NCI-H1930 (cell line): ENCODE data around the gene NR2C2.

Experiments
- DNase-seq, 2 experiments: peaks; one replicate each; lab custom pipeline; 2025; lab: John Stamatoyannopoulos, UW

NR2C2 gene

GRCh38 chr3:15064299-15064834, 117.0 kb downstream of the NR2C2 start:
- DNase-seq: no peak

DNA sequence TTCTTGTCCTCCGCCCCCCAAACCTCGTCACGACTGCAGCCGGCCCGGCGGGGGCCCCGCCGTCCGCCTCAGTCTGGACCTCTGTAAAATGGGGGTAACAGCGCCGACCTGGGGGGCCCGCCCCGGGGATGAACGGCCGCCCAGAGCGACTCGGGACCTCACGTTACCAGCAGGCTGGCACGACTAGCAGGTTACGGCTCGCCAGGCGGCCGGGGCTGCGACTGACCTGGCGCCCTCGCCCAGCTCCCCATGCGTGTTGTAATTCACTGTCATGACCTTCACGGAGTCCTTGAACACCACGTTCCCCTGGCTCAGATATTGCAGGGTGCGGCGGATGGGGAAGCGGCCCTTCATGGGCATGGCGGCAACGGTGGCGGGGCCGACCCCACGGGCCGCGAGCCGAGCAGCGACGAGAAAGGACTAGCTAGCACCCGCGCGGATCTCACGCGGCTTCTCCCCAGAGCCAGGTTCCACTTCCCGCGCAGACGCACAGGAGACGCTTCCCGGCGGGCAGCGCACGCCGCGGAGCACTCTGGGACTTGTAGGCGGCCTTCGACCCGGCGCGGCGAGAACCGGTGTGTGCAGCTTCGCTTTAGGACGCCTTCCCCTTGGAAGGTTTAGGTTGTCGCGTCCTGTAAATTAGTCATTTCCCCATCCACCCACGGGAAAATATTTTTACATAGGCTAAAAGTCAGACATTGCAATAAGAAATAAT, 117.6 kb downstream of the NR2C2 start, which contains the start of gene MRPS25:
Gene MRPS25, minus strand, starts transcription at position 481 of the 715 bp plus-strand sequence. Its CDS starts 121 bp downstream, at position 360.
- peak; percentile 40 to 57 for DNase-seq

DNA sequence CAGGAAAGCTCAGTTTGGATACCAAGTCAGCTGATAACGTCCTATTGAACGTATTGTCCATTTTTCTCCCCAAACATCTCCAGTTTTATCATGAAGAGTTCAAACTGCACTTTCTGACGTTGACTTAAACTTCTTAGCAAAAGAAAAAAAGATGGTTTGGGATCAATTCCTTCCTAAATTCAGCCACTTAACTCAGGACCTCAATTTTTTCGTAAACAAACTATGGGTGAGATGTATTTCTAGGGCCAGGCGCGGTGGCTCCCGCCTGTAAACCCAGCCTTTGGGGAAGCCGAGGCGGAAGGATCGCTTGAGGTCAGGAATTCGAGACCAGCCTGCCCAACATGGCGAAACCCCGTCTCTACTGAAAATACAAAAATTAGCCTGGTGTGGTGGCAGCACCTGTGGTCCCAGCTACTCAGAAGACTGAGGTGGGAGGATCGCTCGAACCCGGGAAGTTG, 118.2 kb downstream of the NR2C2 start:
- DNase-seq: peak in 1 of 2 experiments; percentile 4

- DNase-seq: no peak
Measured at GRCh38 chr3:15066467-15066866, 119.1 kb downstream of the NR2C2 start.

DNA sequence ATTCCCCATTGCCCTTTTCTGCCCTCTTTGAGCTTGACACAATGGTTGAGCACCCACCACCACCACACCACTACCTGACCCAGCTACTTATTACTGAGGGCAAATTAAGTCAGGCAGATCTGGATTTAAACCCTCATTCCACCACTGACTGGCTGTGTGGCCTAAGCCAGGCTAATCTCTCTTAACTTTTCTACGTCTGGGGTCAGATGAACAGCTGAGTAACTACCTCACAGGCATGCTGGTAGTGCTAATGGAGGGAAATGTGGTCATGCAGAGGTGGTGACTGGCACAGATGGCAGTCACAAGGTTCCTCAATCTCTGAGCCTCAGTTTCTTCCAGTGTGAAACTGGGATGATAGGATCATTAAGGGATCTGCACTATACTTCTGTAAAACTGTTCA, 122.1 kb downstream of the NR2C2 start:
- no peak for DNase-seq

- no peak for DNase-seq
Measured at GRCh38 chr3:15071699-15072098, 124.3 kb downstream of the NR2C2 start.

DNA sequence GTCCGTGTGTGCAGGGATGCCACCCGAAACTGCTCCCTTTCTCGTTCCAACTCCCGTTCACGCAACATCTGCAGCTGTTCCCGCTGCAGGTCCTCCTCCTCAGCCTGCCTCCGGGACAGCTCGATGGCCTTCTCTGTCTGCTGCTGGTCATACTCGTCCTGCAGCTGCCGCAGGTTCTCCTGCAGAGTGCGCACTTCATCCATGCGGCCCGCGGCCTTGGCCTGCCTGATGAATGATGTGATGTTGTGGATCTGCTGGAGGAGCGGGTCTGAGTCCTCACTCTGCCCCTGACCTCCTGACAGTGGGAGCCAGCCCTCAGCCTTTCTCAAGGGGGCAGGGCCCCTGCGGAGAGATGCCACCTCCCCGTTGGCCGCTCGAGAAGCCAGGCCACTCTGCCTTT, 127.1 kb downstream of the NR2C2 start:
- DNase-seq: no peak

GRCh38 chr3:15079091-15079490, 131.7 kb downstream of the NR2C2 start:
- no peak for DNase-seq

DNA sequence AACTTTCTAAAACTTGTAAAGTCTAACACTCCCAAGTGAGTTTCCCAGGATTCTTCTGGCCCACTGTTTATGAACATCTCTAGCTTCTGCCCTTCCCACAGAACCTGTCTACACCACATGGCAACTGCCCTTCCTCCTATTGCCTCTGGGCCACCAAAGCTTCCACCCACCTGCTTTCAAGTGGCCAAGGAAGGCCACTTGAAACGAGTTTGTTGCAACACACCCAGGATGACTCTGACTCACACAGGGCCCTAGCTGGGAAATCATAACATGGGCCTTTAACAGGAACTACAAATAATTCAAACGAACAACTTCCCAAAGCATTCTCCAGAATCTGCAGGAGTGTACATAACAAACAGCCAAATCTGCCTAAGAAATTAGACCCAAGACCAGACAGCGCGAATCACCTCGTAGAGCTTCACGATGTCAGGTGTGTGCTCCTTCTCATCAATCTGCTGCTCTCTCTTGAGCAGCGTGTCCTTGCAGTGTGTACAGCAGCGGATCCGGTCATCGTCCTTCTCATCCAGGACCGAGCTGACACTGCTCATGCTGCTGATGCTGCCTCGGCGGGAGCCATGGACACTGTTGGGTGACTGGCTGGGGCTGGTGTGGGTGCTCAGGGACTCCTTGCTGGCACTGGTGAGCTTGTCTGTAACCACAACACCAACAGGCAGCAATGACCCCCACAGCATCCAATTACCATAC, 134.7 kb downstream of the NR2C2 start:
- DNase-seq: no peak

DNA sequence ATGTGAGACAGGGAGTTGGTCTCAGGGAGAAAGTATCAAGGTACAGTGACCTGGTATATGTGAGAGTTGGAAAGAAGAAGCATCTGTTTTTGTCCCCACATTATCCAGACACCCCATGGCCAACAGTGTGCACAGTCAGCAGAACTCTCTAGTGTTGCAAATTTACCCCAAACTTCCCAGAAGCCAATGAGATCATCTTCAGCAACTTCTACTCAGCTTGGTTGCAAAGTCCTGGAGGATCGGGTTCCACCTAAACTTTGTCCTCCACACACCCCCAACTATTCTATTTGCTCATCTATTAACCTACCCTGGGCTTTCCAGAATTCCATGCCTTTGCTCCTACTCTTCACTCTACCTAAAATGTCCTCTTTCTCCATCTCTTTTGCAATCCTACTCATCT, 135.9 kb downstream of the NR2C2 start:
- no peak for DNase-seq

DNA sequence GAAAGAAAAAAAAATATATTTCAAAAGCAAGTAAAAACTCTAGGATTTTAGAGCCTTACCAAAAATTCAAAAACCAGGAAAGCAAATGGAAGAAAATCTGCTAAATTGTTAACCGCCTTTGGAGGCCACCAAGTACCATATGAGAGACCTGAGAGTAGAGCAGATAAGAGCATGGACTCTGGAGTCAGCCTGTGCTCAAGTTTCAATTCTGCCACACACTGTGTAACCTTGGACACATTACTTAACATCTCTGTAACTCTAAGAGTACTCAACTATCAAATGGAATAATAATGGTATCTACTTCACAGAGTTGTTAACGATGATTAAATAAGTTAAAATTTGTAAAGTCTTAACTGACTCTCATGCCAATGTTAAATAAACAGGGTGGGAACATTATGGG, 138.9 kb downstream of the NR2C2 start:
- no peak for DNase-seq

GRCh38 chr3:15086699-15087098, 139.3 kb downstream of the NR2C2 start:
- no peak for DNase-seq

DNA sequence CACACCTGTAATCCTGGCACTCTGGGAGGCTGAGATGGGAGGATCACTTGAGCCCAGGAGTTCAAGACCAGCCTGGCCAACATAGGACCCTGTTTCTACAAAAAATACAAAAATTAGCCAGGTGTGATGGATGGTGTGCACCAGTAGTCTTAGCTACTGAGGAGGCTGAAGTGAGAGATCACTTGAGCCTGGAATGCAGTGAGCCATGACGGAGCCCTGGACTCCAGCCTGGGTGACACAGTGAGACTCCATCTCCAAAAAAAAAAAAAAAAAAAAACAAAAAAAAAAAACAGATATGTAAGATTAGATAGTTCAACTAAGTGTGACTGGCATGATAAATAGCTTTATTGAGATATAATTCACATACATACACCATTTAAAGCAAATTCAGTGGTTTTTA, 141.8 kb downstream of the NR2C2 start:
- DNase-seq: no peak

DNA sequence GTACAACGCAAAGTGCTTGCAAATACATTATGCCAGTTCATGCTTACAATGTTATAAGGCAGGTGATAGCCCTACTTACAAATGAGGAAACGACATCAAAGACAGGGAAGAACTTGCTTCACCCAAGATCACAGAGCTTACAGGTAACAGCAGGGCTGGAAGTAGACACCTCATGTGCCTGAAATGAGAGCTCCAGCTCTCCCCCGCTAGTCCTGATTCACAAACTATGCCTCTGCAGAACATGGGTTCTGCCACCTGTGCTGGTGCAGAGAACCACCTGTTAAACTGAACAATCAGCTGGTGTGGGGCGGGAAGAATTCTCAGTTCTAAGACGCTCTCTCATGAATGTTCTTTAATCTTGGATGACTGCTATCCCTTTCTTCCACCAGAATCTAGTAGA, 144.2 kb downstream of the NR2C2 start:
- DNase-seq: no peak

GRCh38 chr3:15092686-15093085, 145.3 kb downstream of the NR2C2 start:
- no peak for DNase-seq

DNA sequence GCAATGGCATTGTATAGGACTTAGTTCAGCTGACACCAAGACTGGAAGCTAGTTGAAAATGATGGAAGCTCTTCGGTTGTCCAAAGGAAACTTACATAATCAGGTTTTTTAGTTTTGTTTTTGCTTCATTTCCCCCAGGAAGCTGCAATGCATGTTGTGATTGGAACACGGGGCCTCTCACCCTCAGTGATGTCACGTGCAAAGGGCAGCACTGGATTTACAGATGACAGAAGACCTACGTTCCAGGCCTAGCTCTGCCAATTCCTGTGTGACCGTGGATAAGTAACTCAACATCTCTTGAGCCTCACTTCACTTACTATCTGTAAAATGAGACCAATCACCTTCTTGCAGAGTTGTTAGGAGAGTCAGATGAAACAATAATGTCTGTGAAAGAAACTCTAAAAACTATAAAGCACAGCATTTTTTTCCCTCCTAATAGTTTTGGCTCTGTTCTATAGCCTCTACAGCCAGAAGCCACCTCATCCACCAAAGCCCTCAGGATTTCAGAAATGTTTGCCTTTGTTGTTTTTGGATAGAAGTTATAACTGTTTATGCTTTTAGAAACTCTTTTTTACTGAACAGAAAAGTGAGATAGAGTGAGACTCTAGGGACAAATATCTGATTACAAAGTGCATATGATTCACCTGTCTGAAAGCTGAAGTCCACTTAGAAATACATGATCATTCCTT, 146.9 kb downstream of the NR2C2 start:
- DNase-seq: no peak

GRCh38 chr3:15096046-15096445, 148.7 kb downstream of the NR2C2 start:
- DNase-seq: no peak

DNA sequence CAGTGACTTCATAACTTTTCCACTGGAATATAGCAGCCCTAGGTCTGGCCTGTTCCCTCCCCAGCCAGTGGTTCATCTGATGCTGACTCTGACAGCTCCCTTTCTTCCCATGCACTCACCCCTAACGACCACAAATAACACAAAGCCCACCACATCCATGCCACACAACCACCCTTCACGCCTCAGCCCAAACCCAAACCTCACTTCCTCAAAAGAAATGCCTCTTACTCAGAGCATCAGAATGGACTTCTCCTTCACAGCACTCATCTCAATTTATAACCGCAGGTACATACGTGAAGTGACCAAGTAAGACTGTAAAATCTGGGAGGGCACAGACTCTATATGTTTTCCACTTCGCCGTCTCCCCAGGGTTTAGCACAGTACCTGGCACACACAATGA, 150.5 kb downstream of the NR2C2 start:
- no peak for DNase-seq
